GM18909 (cell line): Measurements from ENCODE around the gene AGPAT4.
"Not testable (repeated sequence)": the region's sequence is repeated elsewhere in the genome, so short reads cannot be mapped to it uniquely, and the experiment has no call there.

Experiments
- ATAC-seq: cut with Tn5 transposase; IDR thresholded peaks from one replicate; pipeline ENCODE4 v1.9.1; 2021; ENCODE audit warnings: mild to moderate bottlenecking; ENCODE audit not compliant: unreplicated experiment, poor library complexity

The AGPAT4 gene

DNA sequence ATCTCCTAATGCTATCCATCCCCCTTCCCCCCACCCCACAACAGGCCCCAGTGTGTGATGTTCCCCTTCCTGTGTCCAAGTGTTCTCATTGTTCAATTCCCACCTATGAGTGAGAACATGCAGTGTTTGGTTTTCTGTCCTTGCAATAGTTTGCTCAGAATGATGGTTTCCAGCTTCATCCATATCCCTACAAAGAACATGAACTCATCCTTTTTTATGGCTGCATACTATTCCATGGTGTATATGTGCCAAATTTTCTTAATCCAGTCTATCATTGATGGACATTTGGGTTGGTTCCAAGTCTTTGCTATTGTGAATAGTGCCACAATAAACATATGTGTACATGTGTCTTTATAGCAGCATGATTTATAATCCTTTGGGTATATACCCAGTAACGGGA lies 101.1 kb downstream of the AGPAT4 start:
- ATAC-seq, result not testable (repeated sequence)

- ATAC-seq, result no peak
These were observed 102.7 kb downstream of the AGPAT4 start for GRCh38 chr6:161171207-161171606.

- ATAC-seq, result no peak
These were observed 104.2 kb downstream of the AGPAT4 start for GRCh38 chr6:161169696-161170095.

GRCh38 chr6:161169035-161169434 lies 104.8 kb downstream of the AGPAT4 start:
- ATAC-seq, result no peak

DNA sequence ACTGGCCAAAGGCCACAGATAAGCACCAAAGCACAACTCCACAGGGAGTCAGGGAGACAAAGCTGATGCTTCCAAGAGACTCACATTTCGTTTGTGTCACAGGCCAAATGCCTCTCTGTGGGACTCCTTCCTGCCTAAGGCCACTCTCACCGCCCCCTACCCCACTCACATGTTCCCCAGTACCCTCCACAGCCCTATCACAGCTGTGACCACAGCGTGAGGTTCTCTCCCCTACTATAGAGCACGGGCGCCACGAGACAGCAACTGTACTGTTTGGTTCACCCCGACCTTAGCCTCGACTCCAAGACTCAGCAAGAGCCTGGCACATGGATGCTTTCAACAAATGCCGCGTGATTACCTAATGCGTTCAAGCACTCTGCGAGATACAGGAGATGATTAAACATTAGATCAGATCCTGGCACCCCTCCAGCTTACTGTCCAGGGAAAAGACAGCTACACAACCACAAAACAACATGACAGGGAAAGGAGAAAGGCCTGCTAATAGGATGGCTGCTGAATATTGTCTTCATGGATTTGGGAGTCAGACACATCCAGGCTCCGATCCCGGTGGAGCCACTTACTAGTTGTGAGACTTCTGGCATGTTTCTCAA lies 105.5 kb downstream of the AGPAT4 start:
- no peak for ATAC-seq

DNA sequence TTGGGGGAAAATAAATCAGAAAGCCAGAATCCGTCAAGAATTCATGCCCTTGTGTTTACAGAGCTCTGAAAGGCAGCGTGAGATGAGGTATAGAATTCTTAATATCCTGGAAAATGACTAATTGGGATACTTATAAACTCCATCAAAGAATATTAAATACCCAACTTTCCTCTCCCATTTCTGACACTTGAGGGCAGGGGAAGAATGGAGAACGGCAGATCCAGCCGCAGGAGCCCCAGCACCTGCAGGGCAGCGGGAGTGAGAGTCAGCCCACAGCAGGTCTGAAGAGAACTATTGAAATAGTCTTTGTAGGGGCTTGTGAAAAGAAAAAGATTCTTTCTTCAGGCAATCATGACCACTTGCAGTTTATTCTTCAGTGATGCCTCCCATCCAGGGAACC lies 107.2 kb downstream of the AGPAT4 start:
- ATAC-seq, result no peak

DNA sequence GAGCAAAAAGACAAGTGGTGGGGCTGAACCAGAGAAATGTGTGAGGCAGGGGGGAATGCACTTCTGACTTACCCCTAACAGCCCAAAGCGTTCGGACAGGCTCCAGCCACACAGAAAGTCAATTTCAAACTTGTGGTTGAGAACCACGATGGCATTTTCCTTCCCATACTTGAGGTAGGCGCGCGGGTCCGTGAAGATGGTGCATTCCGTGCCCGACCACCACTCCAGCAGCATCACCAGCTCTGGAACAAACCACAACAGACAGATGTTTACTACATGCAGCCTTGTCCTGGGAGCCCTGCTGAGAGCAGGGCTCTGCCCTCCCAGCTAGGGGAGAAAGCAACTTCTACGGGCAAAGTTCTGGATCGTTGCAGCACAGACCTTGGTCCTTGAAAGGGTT lies 107.7 kb downstream of the AGPAT4 start:
- no peak for ATAC-seq

DNA sequence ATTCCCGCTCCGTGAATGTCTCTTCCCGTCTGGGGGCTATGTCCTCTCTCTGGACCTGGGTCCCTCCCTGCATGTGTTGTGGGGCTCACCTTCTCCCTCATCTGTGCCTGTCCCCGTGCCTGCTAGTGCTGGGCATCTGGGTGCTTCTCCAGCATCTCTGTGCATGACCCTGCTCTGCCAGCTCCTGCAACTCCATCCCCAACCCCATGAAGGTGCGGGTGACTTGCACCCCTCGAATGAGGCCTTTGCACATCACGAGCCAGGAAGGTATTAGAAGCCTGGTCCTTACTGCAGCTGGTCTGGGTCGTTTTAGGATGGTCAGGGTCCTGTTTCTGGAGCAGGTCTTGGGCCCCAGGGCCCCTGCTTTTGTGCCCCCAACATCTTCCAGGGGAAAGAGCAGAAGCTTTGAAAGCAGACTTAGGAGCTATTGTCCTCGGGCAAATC lies 109.7 kb downstream of the AGPAT4 start:
- no peak for ATAC-seq

GRCh38 chr6:161163466-161164181 lies 110.2 kb downstream of the AGPAT4 start:
- no peak for ATAC-seq

GRCh38 chr6:161162722-161163121 lies 111.1 kb downstream of the AGPAT4 start:
- no peak for ATAC-seq

GRCh38 chr6:161161889-161162624 lies 111.8 kb downstream of the AGPAT4 start:
- no peak for ATAC-seq

GRCh38 chr6:161161121-161161520 lies 112.7 kb downstream of the AGPAT4 start:
- ATAC-seq, result no peak

DNA sequence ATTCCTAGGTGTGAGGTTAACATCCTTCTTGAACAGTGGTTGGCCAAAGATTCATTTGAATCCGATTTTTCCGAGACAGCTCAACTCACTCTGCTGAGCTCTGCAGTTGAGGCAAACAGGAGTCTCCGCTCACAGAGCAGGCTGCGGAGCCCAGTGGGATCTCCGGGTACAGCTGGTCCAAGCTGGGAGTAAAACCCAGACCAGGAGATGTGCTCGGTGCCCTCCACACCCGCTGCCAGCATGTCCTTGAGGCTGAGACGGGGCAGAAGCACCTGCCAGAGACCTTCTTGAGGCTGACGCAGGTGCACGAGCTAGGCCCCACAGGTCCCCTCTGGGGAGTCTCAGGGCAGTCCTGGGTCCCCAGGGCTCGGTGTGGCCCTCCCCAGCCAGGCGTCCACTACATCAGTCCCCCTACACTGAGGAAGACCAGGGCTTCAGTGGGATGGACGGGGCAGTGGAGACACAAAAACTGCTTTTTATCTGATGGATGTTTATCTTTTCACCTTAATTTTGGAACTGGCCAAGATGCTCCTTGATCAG lies 119.0 kb downstream of the AGPAT4 start:
- ATAC-seq, result no peak

- no peak for ATAC-seq
These were observed 120.1 kb downstream of the AGPAT4 start for GRCh38 chr6:161153725-161154124.

- ATAC-seq, result no peak
These were observed 120.8 kb downstream of the AGPAT4 start for GRCh38 chr6:161152907-161153662.

DNA sequence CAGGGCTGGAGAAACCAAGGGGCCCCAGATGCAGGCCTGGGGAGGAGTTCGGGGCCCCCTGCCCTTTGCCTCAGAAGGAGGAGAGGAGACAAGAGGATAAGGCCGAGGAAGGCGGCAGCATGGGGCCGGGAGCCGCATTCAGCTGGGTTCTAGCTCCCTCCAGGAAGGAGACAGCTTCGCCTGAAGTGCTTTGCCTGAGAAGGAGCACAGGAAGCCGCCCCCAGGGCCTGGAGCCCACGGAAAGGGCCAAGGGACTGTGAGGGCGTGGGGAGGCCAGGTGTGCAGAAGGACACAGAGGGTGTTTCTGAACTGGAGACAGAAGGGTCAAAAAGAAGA lies 121.4 kb downstream of the AGPAT4 start:
- no peak for ATAC-seq

GRCh38 chr6:161151660-161152526 lies 122.0 kb downstream of the AGPAT4 start:
- no peak for ATAC-seq

- no peak for ATAC-seq
These were observed 122.7 kb downstream of the AGPAT4 start for GRCh38 chr6:161151059-161151645.

GRCh38 chr6:161150566-161150965 lies 123.3 kb downstream of the AGPAT4 start:
- ATAC-seq, result no peak
